Fibroblast of skin of back (primary cell): ENCODE results near the gene FRMD7.

Experiments
- DNase-seq: peaks from one replicate; pipeline ENCODE4 v3.0.0-alpha.2; 2013

FRMD7 gene

GRCh38 chrX:132033166-132033565, 94.7 kb downstream of the FRMD7 start:
- DNase-seq = no peak

DNA sequence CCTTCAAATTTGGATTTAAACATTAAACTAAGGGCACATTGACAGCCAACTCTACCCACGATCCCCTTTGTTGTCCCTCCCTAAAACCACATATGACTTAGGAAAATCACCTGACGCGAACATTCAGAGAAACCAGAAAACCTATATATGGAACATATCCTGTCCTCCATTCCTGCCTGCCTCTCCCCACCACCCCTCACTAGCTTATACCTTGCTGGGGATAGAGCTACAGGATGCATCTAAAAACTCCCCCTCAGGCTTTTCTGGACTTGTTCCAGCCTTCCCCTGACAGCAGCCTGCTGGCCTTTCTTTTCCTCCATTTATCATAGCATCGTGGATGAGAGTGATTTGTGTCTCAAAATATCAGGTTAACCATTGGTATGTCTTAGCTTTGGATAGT, 96.0 kb downstream of the FRMD7 start:
- DNase-seq = no peak

- DNase-seq = no peak
These were observed 97.6 kb downstream of the FRMD7 start for GRCh38 chrX:132030264-132030663.
